Measurements from ENCODE around the gene JAZF1. TPM values are rescaled to one million over a fixed set of nuclear protein-coding genes. Genes with fewer than 3 reads are reported as not detected.

JAZF1 gene
- total and polyA plus RNA-seq, 2 of the 8 experiments (the other 6 are each of a cell fraction or from before 2014, with no cell fraction given), result 2.6 to 21.8 TPM

GRCh38 chr7:28055161-28055544, 125.4 kb downstream of the JAZF1 start (continued):
- no peak for TF ChIP-seq CHD7 (IDR thresholded peaks at IDR 0.05; ENCODE audit: insufficient replicate concordance, low read length)
- TF ChIP-seq BCL11A (IDR thresholded peaks at IDR 0.05; ENCODE audit: low read depth in 2 of 2, low read length in 2 of 2), result no peak
- TF ChIP-seq CBX8 (IDR thresholded peaks at IDR 0.05; ENCODE audit: borderline replicate concordance, low read depth, low read length), result no peak
- no peak for TF ChIP-seq BRCA1 (IDR thresholded peaks at IDR 0.05; ENCODE audit: low read depth, low read length)
- no peak for TF ChIP-seq JUND (IDR thresholded peaks at IDR 0.05; ENCODE audit: low read length)

Data from H1 (cell line).